Cardiac fibroblast (primary cell): ENCODE results near the gene SMAD7.
A peak's percentile ranks its signal among the peaks of the same experiment; 100 is the strongest.

Source experiments
- DNase-seq, 2 donors: peaks; one replicate each; pipeline versions ENCODE4 v3.0.0 to v3.0.0-alpha.2; 2010; ENCODE audit warnings: low read depth in 2 of 2
- H3K4me3 ChIP-seq, 2 donors: replicated peaks in 1 of 2; 1 replicate in 1 of 2; 2 replicates in 1 of 2; pipeline ENCODE4 v1.5.1; 2011; ENCODE audit warnings: low read depth in 2 of 2, low read length in 2 of 2, mild to moderate bottlenecking in 2 of 2, moderate library complexity in 1 of 2
- CTCF ChIP-seq: IDR thresholded peaks from one replicate; pipeline ENCODE4 v1.5.1; 2011; ENCODE audit warnings: low read depth, mild to moderate bottlenecking, low read length, inconsistent platforms

The SMAD7 gene

GRCh38 chr18:48901145-48902022 lies 49.4 kb downstream of the SMAD7 start:
- no peak overlapping the region for H3K4me3 ChIP-seq
- TF ChIP-seq CTCF = no peak
- no peak for DNase-seq

- no peak overlapping the region for H3K4me3 ChIP-seq
- no peak for DNase-seq
- TF ChIP-seq CTCF = no peak
Measured at GRCh38 chr18:48900469-48900868, 50.3 kb downstream of the SMAD7 start.

GRCh38 chr18:48899558-48900174 lies 51.1 kb downstream of the SMAD7 start:
- no peak for TF ChIP-seq CTCF
- no peak for DNase-seq
- H3K4me3 ChIP-seq = no peak overlapping the region

- no peak for DNase-seq
- TF ChIP-seq CTCF = no peak
- no peak overlapping the region for H3K4me3 ChIP-seq
Measured at GRCh38 chr18:48898521-48898920, 52.2 kb downstream of the SMAD7 start.

- no peak overlapping the region for H3K4me3 ChIP-seq
- TF ChIP-seq CTCF = no peak
- peak in 1 of 2 donors; percentile 67 for DNase-seq
Measured at GRCh38 chr18:48897531-48897930, 53.2 kb downstream of the SMAD7 start.

GRCh38 chr18:48896875-48897511 lies 53.8 kb downstream of the SMAD7 start:
- TF ChIP-seq CTCF = no peak
- no peak overlapping the region for H3K4me3 ChIP-seq
- DNase-seq = peak in 1 of 2 donors; percentile 48
